NCI-H510A (cell line): ENCODE data around the gene ENDOD1.
"Not testable (repeated sequence)": the region's sequence is repeated elsewhere in the genome, so short reads cannot be mapped to it uniquely, and the experiment has no call there.

Source experiments
- DNase-seq: peaks from one replicate; lab custom pipeline; 2025; lab: John Stamatoyannopoulos, UW

Gene ENDOD1

GRCh38 chr11:95104121-95104830, 14.6 kb downstream of the ENDOD1 start:
- DNase-seq, result no peak

- DNase-seq, result no peak
These were observed 15.2 kb downstream of the ENDOD1 start for GRCh38 chr11:95104856-95105255.

GRCh38 chr11:95108159-95108611, 18.5 kb downstream of the ENDOD1 start:
- no peak for DNase-seq

- DNase-seq, result no peak
These were observed 19.3 kb downstream of the ENDOD1 start for GRCh38 chr11:95108671-95109551.

GRCh38 chr11:95111471-95111870, 21.8 kb downstream of the ENDOD1 start:
- not testable (repeated sequence) for DNase-seq

GRCh38 chr11:95111923-95112540, 22.4 kb downstream of the ENDOD1 start:
- no peak for DNase-seq

GRCh38 chr11:95115597-95115996, 26.0 kb downstream of the ENDOD1 start:
- DNase-seq, result no peak

GRCh38 chr11:95119361-95120060, 29.9 kb downstream of the ENDOD1 start:
- no peak for DNase-seq

- DNase-seq, result no peak
These were observed 32.1 kb downstream of the ENDOD1 start for GRCh38 chr11:95121698-95122097.

- DNase-seq, result no peak
These were observed 33.9 kb downstream of the ENDOD1 start for GRCh38 chr11:95123556-95123955.

GRCh38 chr11:95128602-95129001, 39.0 kb downstream of the ENDOD1 start:
- no peak for DNase-seq

- DNase-seq, result no peak
These were observed 43.3 kb downstream of the ENDOD1 start for GRCh38 chr11:95132956-95133355.

GRCh38 chr11:95134491-95134890, 44.8 kb downstream of the ENDOD1 start:
- no peak for DNase-seq

GRCh38 chr11:95135155-95135554, 45.5 kb downstream of the ENDOD1 start:
- DNase-seq, result no peak

- no peak for DNase-seq
These were observed 46.2 kb downstream of the ENDOD1 start for GRCh38 chr11:95135880-95136279.

- not testable (repeated sequence) for DNase-seq
These were observed 47.1 kb downstream of the ENDOD1 start for GRCh38 chr11:95136747-95137146.

- DNase-seq, result no peak
These were observed 47.7 kb downstream of the ENDOD1 start for GRCh38 chr11:95137299-95137698.

GRCh38 chr11:95138448-95138847, 48.8 kb downstream of the ENDOD1 start:
- DNase-seq, result no peak

GRCh38 chr11:95140397-95141033, 50.9 kb downstream of the ENDOD1 start:
- no peak for DNase-seq

GRCh38 chr11:95142431-95142830, 52.8 kb downstream of the ENDOD1 start:
- DNase-seq, result no peak

GRCh38 chr11:95143106-95143681, 53.5 kb downstream of the ENDOD1 start:
- no peak for DNase-seq
